ENCODE results near the gene CEACAM16. TPM values are rescaled to one million over a fixed set of nuclear protein-coding genes. Genes with fewer than 3 reads are reported as not detected.
A peak's percentile ranks its signal among the peaks of the same experiment; 100 is the strongest.

CEACAM16 gene
- total and polyA plus RNA-seq, 10 of the 15 experiments (the other 5 are each of a cell fraction or from before 2014, with no cell fraction given): not detected

DNA sequence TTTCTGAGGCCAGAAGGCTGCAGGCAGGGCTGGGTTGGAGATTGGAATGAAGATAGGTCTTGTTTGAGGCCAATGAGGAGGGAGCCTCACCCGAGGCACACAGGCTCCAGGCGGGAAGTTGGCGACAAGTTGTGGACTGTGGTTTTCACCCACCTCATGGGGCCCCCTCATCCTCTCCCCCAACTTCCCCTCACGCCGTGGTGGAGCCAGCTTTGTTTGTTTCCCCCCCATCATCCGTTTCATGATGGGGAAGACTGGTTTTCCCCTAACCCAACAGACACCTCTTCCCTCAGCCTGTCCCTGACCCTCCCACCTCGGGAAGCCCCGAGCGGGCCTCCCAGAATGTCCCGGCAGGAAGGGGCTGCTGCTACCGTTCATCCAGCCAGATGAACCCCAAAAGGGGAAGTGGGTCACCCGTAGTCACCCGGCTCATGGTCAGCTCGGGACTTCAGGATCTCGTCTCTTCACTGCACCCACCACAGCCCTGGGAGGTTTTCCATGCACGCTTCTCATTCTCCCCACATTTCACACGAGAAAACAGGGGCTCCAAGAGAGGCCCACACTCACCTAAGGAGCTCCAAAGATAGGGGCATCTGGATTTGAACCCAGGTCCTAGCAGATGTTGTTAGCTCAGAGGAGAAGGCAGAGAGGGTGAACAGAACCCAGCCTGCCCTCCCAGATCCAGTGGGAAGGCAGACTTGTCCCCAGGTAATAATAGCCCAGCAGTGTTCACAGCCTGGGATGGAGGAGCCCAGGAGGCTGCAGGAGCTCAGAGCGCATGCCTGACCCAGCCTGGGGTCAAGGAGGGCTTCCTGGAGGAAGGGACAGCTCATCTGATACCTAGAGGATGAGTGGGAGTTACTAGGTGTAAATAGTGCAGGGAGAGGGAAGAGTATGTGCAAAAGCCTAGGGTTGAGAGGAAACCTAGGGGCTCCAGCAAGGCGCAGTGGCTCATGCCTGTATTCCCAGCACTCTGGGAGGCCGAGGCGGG, 23.5 kb downstream of the CEACAM16 start (continued):
- TF ChIP-seq ZBTB40 (IDR thresholded peaks at IDR 0.05; ENCODE audit: borderline replicate concordance) (no peak), FOXM1 (IDR thresholded peaks at IDR 0.05; ENCODE audit: low read depth, low read length) (peak; percentile 66), TBL1XR1 (IDR thresholded peaks at IDR 0.05; ENCODE audit: low read depth, low read length) (no peak; the same call in 1 of the 2 replicates), IKZF1 (conservative IDR thresholded peaks at IDR 0.05) (peak; percentile 99), POLR2AphosphoS5 (IDR thresholded peaks at IDR 0.05; ENCODE audit: low read length) (no peak), SUZ12 (IDR thresholded peaks at IDR 0.05; ENCODE audit: unreplicated experiment) (no peak), JUND (IDR thresholded peaks at IDR 0.05; ENCODE audit: low read depth, low read length) (no peak), RELA (IDR thresholded peaks at IDR 0.05; ENCODE audit: borderline replicate concordance, partially characterized antibody) (peak; percentile 88), HCFC1 (IDR thresholded peaks at IDR 0.05; ENCODE audit: low read length) (no peak), ASH2L (IDR thresholded peaks at IDR 0.05; ENCODE audit: borderline replicate concordance, low read depth) (no peak), KDM1A (IDR thresholded peaks at IDR 0.05; ENCODE audit: borderline replicate concordance) (no peak), CHD2 (IDR thresholded peaks at IDR 0.05; ENCODE audit: borderline replicate concordance, low read depth, low read length) (0 out of 2 replicates have a peak, but pooled peaks have one; percentile 25), CHD4 (IDR thresholded peaks at IDR 0.05) (no peak), CREB1 (IDR thresholded peaks at IDR 0.05; ENCODE audit: low read depth) (0 out of 2 replicates have a peak, but pooled peaks have one; percentile 35), TAF1 (IDR thresholded peaks at IDR 0.05; ENCODE audit: borderline replicate concordance, low read depth, low read length) (no peak; the same call in 1 of the 2 replicates), WRNIP1 (IDR thresholded peaks at IDR 0.05; ENCODE audit: borderline replicate concordance, low read depth, low read length) (no peak), RCOR1 (conservative IDR thresholded peaks at IDR 0.05; ENCODE audit: low read depth, low read length) (no peak), SP1 (IDR thresholded peaks at IDR 0.05; ENCODE audit: low read depth, low read length) (peak; percentile 64), ZNF274 (IDR thresholded peaks at IDR 0.05; ENCODE audit: insufficient read depth, insufficient read length) (no peak)
- TF ChIP-seq, protein P1, sequence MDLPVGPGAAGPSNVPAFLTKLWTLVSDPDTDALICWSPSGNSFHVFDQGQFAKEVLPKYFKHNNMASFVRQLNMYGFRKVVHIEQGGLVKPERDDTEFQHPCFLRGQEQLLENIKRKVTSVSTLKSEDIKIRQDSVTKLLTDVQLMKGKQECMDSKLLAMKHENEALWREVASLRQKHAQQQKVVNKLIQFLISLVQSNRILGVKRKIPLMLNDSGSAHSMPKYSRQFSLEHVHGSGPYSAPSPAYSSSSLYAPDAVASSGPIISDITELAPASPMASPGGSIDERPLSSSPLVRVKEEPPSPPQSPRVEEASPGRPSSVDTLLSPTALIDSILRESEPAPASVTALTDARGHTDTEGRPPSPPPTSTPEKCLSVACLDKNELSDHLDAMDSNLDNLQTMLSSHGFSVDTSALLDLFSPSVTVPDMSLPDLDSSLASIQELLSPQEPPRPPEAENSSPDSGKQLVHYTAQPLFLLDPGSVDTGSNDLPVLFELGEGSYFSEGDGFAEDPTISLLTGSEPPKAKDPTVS (IDR thresholded peaks at IDR 0.05; ENCODE audit: low read depth, low read length): no peak
- TF ChIP-seq, protein P2, sequence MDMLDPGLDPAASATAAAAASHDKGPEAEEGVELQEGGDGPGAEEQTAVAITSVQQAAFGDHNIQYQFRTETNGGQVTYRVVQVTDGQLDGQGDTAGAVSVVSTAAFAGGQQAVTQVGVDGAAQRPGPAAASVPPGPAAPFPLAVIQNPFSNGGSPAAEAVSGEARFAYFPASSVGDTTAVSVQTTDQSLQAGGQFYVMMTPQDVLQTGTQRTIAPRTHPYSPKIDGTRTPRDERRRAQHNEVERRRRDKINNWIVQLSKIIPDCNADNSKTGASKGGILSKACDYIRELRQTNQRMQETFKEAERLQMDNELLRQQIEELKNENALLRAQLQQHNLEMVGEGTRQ (IDR thresholded peaks at IDR 0.05; ENCODE audit: borderline replicate concordance, low read depth, low read length): no peak
- TF ChIP-seq, protein P3, sequence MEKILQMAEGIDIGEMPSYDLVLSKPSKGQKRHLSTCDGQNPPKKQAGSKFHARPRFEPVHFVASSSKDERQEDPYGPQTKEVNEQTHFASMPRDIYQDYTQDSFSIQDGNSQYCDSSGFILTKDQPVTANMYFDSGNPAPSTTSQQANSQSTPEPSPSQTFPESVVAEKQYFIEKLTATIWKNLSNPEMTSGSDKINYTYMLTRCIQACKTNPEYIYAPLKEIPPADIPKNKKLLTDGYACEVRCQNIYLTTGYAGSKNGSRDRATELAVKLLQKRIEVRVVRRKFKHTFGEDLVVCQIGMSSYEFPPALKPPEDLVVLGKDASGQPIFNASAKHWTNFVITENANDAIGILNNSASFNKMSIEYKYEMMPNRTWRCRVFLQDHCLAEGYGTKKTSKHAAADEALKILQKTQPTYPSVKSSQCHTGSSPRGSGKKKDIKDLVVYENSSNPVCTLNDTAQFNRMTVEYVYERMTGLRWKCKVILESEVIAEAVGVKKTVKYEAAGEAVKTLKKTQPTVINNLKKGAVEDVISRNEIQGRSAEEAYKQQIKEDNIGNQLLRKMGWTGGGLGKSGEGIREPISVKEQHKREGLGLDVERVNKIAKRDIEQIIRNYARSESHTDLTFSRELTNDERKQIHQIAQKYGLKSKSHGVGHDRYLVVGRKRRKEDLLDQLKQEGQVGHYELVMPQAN (conservative IDR thresholded peaks at IDR 0.05): no peak; the same call in 1 of the 2 replicates

Data from GM12878 (cell line).